Stimulated activated CD8-positive, alpha-beta memory T cell treated with anti-CD3 and anti-CD28 coated beads, Interleukin-7, amount 100 ng/mL, for 48 hours (primary cell): Measurements from ENCODE around the gene CLVS2.

Experiments
- DNase-seq, 2 donors: peaks; one replicate each; pipeline ENCODE4 v3.0.0-alpha.2; 2020; ENCODE audit warnings: low read depth in 1 of 2; ENCODE audit errors: extremely low read depth in 1 of 2

Gene CLVS2

GRCh38 chr6:123118811-123119210, 122.8 kb downstream of the CLVS2 start:
- DNase-seq, result no peak
